Activated naive CD8-positive, alpha-beta T cell (primary cell): Measurements from ENCODE around the gene ANKRD13B.
"Not testable (repeated sequence)": the region's sequence is repeated elsewhere in the genome, so short reads cannot be mapped to it uniquely, and the experiment has no call there.

Source experiments
- H3K27ac Mint-ChIP-seq: one replicate; pipeline ENCODE4 v1.8.0; 2021; ENCODE audit warnings: mixed read lengths
- H3K27me3 Mint-ChIP-seq: one replicate; pipeline ENCODE4 v1.8.0; 2021; ENCODE audit warnings: mixed read lengths
- H3K36me3 Mint-ChIP-seq: one replicate; pipeline ENCODE4 v1.8.0; 2021; ENCODE audit warnings: mixed read lengths
- H3K4me1 Mint-ChIP-seq: one replicate; pipeline ENCODE4 v1.8.0; 2021; ENCODE audit warnings: low read depth, mixed read lengths
- H3K4me3 Mint-ChIP-seq: one replicate; pipeline ENCODE4 v1.8.0; 2021; ENCODE audit warnings: mild to moderate bottlenecking, mixed read lengths
- H3K9me3 Mint-ChIP-seq: one replicate; pipeline ENCODE4 v1.8.0; 2021; ENCODE audit warnings: low read depth, mixed read lengths

Gene ANKRD13B

GRCh38 chr17:29648005-29648404 lies 55.1 kb downstream of the ANKRD13B start:
- H3K9me3 Mint-ChIP-seq = no peaks in the 10 kb centered on the region
- no peak overlapping the region for H3K4me3 Mint-ChIP-seq
- peak overlapping the region; percentile 58 for H3K27ac Mint-ChIP-seq
- H3K27me3 Mint-ChIP-seq = no peaks in the 10 kb centered on the region
- H3K4me1 Mint-ChIP-seq = peaks cover 2% of the 10 kb centered on the region
- H3K36me3 Mint-ChIP-seq = peaks cover 7% of the 10 kb centered on the region

- Mint-ChIP-seq H3K36me3 (peaks cover 7% of the 10 kb centered on the region), H3K27me3 (no peaks in the 10 kb centered on the region), H3K9me3 (no peaks in the 10 kb centered on the region)
These were observed 56.4 kb downstream of the ANKRD13B start for GRCh38 chr17:29649359-29649758.

GRCh38 chr17:29650396-29650795 lies 57.5 kb downstream of the ANKRD13B start:
- no peaks in the 10 kb centered on the region for H3K9me3 Mint-ChIP-seq
- H3K27ac Mint-ChIP-seq = peak overlapping the region; percentile 16
- peaks cover under 1% of the 10 kb centered on the region for H3K36me3 Mint-ChIP-seq
- peaks cover 2% of the 10 kb centered on the region for H3K4me1 Mint-ChIP-seq
- no peaks in the 10 kb centered on the region for H3K27me3 Mint-ChIP-seq
- H3K4me3 Mint-ChIP-seq = no peak overlapping the region

More at GRCh38 chr17:29649359-29649758, 56.4 kb downstream of the ANKRD13B start:
- Mint-ChIP-seq H3K4me3 (no peak overlapping the region), H3K27ac (peak overlapping the region; percentile 58), H3K4me1 (peaks cover 2% of the 10 kb centered on the region)

GRCh38 chr17:29651913-29652312 lies 59.0 kb downstream of the ANKRD13B start:
- H3K9me3 Mint-ChIP-seq, H3K27ac Mint-ChIP-seq, H3K4me3 Mint-ChIP-seq, H3K4me1 Mint-ChIP-seq, H3K27me3 Mint-ChIP-seq: not testable (repeated sequence)
- peaks cover 11% of the 10 kb centered on the region for H3K36me3 Mint-ChIP-seq

GRCh38 chr17:29652976-29653375 lies 60.0 kb downstream of the ANKRD13B start:
- Mint-ChIP-seq H3K4me3 (no peak overlapping the region), H3K9me3 (no peaks in the 10 kb centered on the region), H3K27ac (peak overlapping the region; percentile 54), H3K27me3 (no peaks in the 10 kb centered on the region), H3K36me3 (peaks cover 11% of the 10 kb centered on the region), H3K4me1 (no peaks in the 10 kb centered on the region)

GRCh38 chr17:29653995-29654714 lies 61.2 kb downstream of the ANKRD13B start:
- Mint-ChIP-seq H3K4me1 (peaks cover 5% of the 10 kb centered on the region), H3K4me3 (no peak overlapping the region), H3K27me3 (no peaks in the 10 kb centered on the region), H3K36me3 (peaks cover 11% of the 10 kb centered on the region), H3K27ac (no peak overlapping the region), H3K9me3 (no peaks in the 10 kb centered on the region)

- no peaks in the 10 kb centered on the region for H3K27me3 Mint-ChIP-seq
- peaks cover 12% of the 10 kb centered on the region for H3K4me1 Mint-ChIP-seq
- peaks cover 11% of the 10 kb centered on the region for H3K36me3 Mint-ChIP-seq
- peak overlapping the region; percentile 61 for H3K27ac Mint-ChIP-seq
- no peak overlapping the region for H3K4me3 Mint-ChIP-seq
- no peaks in the 10 kb centered on the region for H3K9me3 Mint-ChIP-seq
These were observed 62.4 kb downstream of the ANKRD13B start for GRCh38 chr17:29655323-29655722.

- Mint-ChIP-seq H3K36me3 (peaks cover 18% of the 10 kb centered on the region), H3K4me3 (peak overlapping the region; percentile 48), H3K27ac (peak overlapping the region; percentile 88), H3K27me3 (no peaks in the 10 kb centered on the region), H3K4me1 (peaks cover 25% of the 10 kb centered on the region), H3K9me3 (no peaks in the 10 kb centered on the region)
These were observed 66.2 kb downstream of the ANKRD13B start for GRCh38 chr17:29659155-29659554.

- no peaks in the 10 kb centered on the region for H3K27me3 Mint-ChIP-seq
- H3K9me3 Mint-ChIP-seq = no peaks in the 10 kb centered on the region
- peaks cover 41% of the 10 kb centered on the region for H3K4me1 Mint-ChIP-seq
- H3K36me3 Mint-ChIP-seq = peaks cover 15% of the 10 kb centered on the region
- H3K27ac Mint-ChIP-seq = peak overlapping the region; percentile 76
- H3K4me3 Mint-ChIP-seq = no peak overlapping the region
These were observed 68.3 kb downstream of the ANKRD13B start for GRCh38 chr17:29661213-29661612.

- H3K36me3 Mint-ChIP-seq = peaks cover 18% of the 10 kb centered on the region
- no peaks in the 10 kb centered on the region for H3K9me3 Mint-ChIP-seq
- H3K27me3 Mint-ChIP-seq = no peaks in the 10 kb centered on the region
- peak overlapping the region; percentile 82 for H3K27ac Mint-ChIP-seq
- no peak overlapping the region for H3K4me3 Mint-ChIP-seq
- peaks cover 52% of the 10 kb centered on the region for H3K4me1 Mint-ChIP-seq
These were observed 70.2 kb downstream of the ANKRD13B start for GRCh38 chr17:29663155-29663554.
